GM12878 (cell line): ENCODE results near the gene CRYBB1. TPM values are rescaled to one million over a fixed set of nuclear protein-coding genes. Genes with fewer than 3 reads are reported as not detected.

ENCODE experiments used
- ATAC-seq: fragments of 200-7000 bp; cut with Tn5 transposase; 3 replicates; pipeline ENCODE4 v1.9.1; 2020; ENCODE audit warnings: mild to moderate bottlenecking, moderate library complexity
- BruUV-seq: library from RNA; stranded (reverse); fragments of 400-500 nt; replicated peaks from 2 replicates; lab custom pipeline; 2021; lab: Mats Ljungman, UMichigan
- CTCF ChIA-PET: fragments of 300-600 bp; sonication (Branson Sonifier 250); formaldehyde crosslinking; extraction: SDS; loops from one replicate; lab custom pipeline; 2021; ENCODE audit warnings: inconsistent platforms; lab: Yijun Ruan, JAX
- POLR2A ChIA-PET: fragments of 350-600 bp; formaldehyde crosslinking; extraction: SDS; loops from one replicate; lab custom pipeline; 2021; ENCODE audit warnings: inconsistent platforms; lab: Charles Lee
- RAD21 ChIA-PET: fragments of 300-600 bp; sonication (Branson Sonifier 250); formaldehyde crosslinking; loops from one replicate; lab custom pipeline; 2023; ENCODE audit warnings: antibody characterized with exemption; ENCODE audit not compliant: unreplicated experiment; lab: Charles Lee
- SMC1A ChIA-PET: fragments of 300-600 bp; sonication (Branson Sonifier 250); formaldehyde crosslinking; loops from one replicate; lab custom pipeline; 2023; ENCODE audit not compliant: unreplicated experiment, uncharacterized antibody; lab: Charles Lee
- DNase-seq: peaks from one replicate; pipeline ENCODE4 v3.0.0-alpha.2; 2011; ENCODE audit warnings: low read depth, low spot score
- FAIRE-seq: peaks from 3 replicates; lab custom pipeline; 2011; peaks lifted over from hg19 to GRCh38; lab: Jason Lieb, UNC
- H2AFZ ChIP-seq: 2 replicates; pipeline ENCODE4 v1.6.0; 2011; ENCODE audit warnings: low read depth, low read length, control low read depth; ENCODE audit not compliant: control insufficient read depth
- H3K27ac ChIP-seq: 2 replicates; pipeline ENCODE4 v1.5.1; 2011; ENCODE audit warnings: control low read depth; ENCODE audit not compliant: control insufficient read depth, insufficient read depth
- H3K27me3 ChIP-seq, 2 experiments: replicated peaks in 1 of 2; 2 replicates each; pipeline versions ENCODE4 v1.6.0 to v1.6.1; 2011; ENCODE audit warnings: low read length in 1 of 2; ENCODE audit not compliant: control insufficient read depth in 2 of 2, insufficient read depth in 2 of 2
- H3K36me3 ChIP-seq, 2 experiments: 2 replicates each; pipeline ENCODE4 v1.5.1; 2011; ENCODE audit warnings: low read length in 1 of 2; ENCODE audit not compliant: control insufficient read depth in 2 of 2, insufficient read depth in 2 of 2
- H3K4me1 ChIP-seq: 2 replicates; pipeline ENCODE4 v1.6.1; 2011; ENCODE audit warnings: mild to moderate bottlenecking, low read length, moderate library complexity, mixed read lengths; ENCODE audit not compliant: control insufficient read depth, insufficient read depth
- H3K4me2 ChIP-seq: 2 replicates; pipeline ENCODE4 v1.6.0; 2011; ENCODE audit warnings: control low read depth; ENCODE audit not compliant: control insufficient read depth, insufficient read depth
- H3K4me3 ChIP-seq: fragments of 200-600 bp; sonication (generic); 2 replicates; pipeline ENCODE4 v1.5.1; 2016
- H3K79me2 ChIP-seq: 2 replicates; pipeline ENCODE4 v1.6.0; 2011; ENCODE audit warnings: low read length; ENCODE audit not compliant: control insufficient read depth, insufficient read depth
- H3K9ac ChIP-seq: 2 replicates; pipeline ENCODE4 v1.8.0; 2011; ENCODE audit warnings: low read length, control low read depth, mixed read lengths; ENCODE audit not compliant: control insufficient read depth, insufficient read depth
- H3K9me3 ChIP-seq: replicated peaks from 3 replicates; pipeline ENCODE4 v1.5.1; 2011; ENCODE audit warnings: mild to moderate bottlenecking, low read length; ENCODE audit not compliant: control insufficient read depth, insufficient read depth
- H4K20me1 ChIP-seq: 2 replicates; pipeline ENCODE4 v1.6.0; 2011; ENCODE audit not compliant: control insufficient read depth, insufficient read depth
- BCLAF1 ChIP-seq: fragments of 450-650 bp; IDR thresholded peaks from 2 replicates; pipeline ENCODE4 v1.6.1; 2017; ENCODE audit warnings: antibody characterized with exemption, mild to moderate bottlenecking, moderate library complexity
- BRCA1 ChIP-seq: IDR thresholded peaks from 2 replicates; pipeline ENCODE4 v1.6.1; 2011; ENCODE audit warnings: low read depth, low read length, improper control_type of control experiment
- E4F1 ChIP-seq: fragments of 450-650 bp; IDR thresholded peaks from 2 replicates; pipeline ENCODE4 v1.6.1; 2018; ENCODE audit warnings: borderline replicate concordance, mild to moderate bottlenecking; ENCODE audit not compliant: partially characterized antibody
- MTA2 ChIP-seq: fragments of 450-650 bp; IDR thresholded peaks from 2 replicates; pipeline ENCODE4 v1.6.1; 2016; ENCODE audit warnings: low read depth, mild to moderate bottlenecking, moderate library complexity
- MXI1 ChIP-seq: fragments of 150-350 bp; IDR thresholded peaks from 2 replicates; pipeline ENCODE4 v1.6.1; 2011; ENCODE audit warnings: low read depth, mild to moderate bottlenecking, inconsistent platforms, low read length, improper control_type of control experiment
- NBN ChIP-seq: fragments of 450-650 bp; IDR thresholded peaks from 2 replicates; pipeline ENCODE4 v1.6.1; 2016
- NFYA ChIP-seq: IDR thresholded peaks from 2 replicates; pipeline ENCODE4 v1.6.1; 2011; ENCODE audit warnings: low read depth, mild to moderate bottlenecking, low read length, improper control_type of control experiment, borderline replicate concordance
- RELB ChIP-seq: fragments of 450-650 bp; IDR thresholded peaks from 2 replicates; pipeline ENCODE4 v1.6.1; 2017; ENCODE audit warnings: low read depth, mild to moderate bottlenecking, moderate library complexity
- SMAD5 ChIP-seq: IDR thresholded peaks from 2 replicates; pipeline ENCODE4 v1.6.1; 2016; ENCODE audit warnings: antibody characterized with exemption, low read depth
- SMARCA5 ChIP-seq: fragments of 450-650 bp; IDR thresholded peaks from 2 replicates; pipeline ENCODE4 v1.6.1; 2017; ENCODE audit warnings: mild to moderate bottlenecking
- SMC3 ChIP-seq: IDR thresholded peaks from 2 replicates; pipeline ENCODE4 v1.6.1; 2011; ENCODE audit warnings: low read length, improper control_type of control experiment, borderline replicate concordance
- ZNF207 ChIP-seq: fragments of 450-650 bp; IDR thresholded peaks from 2 replicates; pipeline ENCODE4 v1.6.1; 2014; ENCODE audit warnings: antibody characterized with exemption, mild to moderate bottlenecking, borderline replicate concordance
- WGBS: methylation state at CpG from one replicate; pipeline ENCODE4 v1.1.6; 2016; ENCODE audit warnings: low lambda C conversion rate; ENCODE audit not compliant: insufficient replicate concordance, insufficient coverage; ENCODE audit errors: missing lambda C conversion rate; 5-methylcytosine and 5-hydroxymethylcytosine counted together
- in situ Hi-C: fragments of 300-500 bp; cut with MboI; formaldehyde crosslinking; loops from 9 replicates; pipeline ENCODE4 v1.14.3; 2018; ENCODE audit warnings: mixed read lengths
- intact Hi-C: fragments of 100-400 bp; cut with micrococcal nuclease; formaldehyde crosslinking; loops from one replicate; pipeline ENCODE4 v1.14.2; 2022; ENCODE audit not compliant: unreplicated experiment
- polyA plus RNA-seq, 11 experiments: library from polyadenylated mRNA; depleted of rRNA in 4 of 11; unstranded in 6 of 11; stranded (reverse) in 5 of 11; fragments of >200 nt; fragmentation: Nextera tagmentation in 4 of 11; fragmentation: Illumina TruSeq in 1 of 11; extraction: Ambion mirVana in 4 of 11; extraction: Trizol in 1 of 11; gene quantifications; 1 replicate in 1 of 11; 2 replicates in 10 of 11; pipeline versions ENCODE4 v1.2.1 to v1.2.3, GENCODE V29; 2011 to 2016; ENCODE audit warnings: inconsistent platforms in 2 of 11, missing spikeins in 2 of 11, low read depth in 1 of 11
- total RNA-seq, 4 experiments: library from RNA; depleted of rRNA in 3 of 4; stranded (reverse); fragments of >200 nt in 3 of 4; fragmentation: Illumina TruSeq in 1 of 4; extraction: Trizol in 1 of 4; gene quantifications; 2 replicates each; pipeline versions ENCODE4 v1.2.1 to v1.2.3, GENCODE V29; 2013 to 2021

CRYBB1 gene
- total and polyA plus RNA-seq, 10 of the 15 experiments (the other 5 are each of a cell fraction or from before 2014, with no cell fraction given), result 0.09 to 0.64 (median 0.23) TPM; not detected in 5

GRCh38 chr22:26558248-26558895 lies 59.5 kb downstream of the CRYBB1 start:
- WGBS, result 78% methylated on average over 3 of the region's 3 CpGs
- ATAC-seq (no peak), DNase-seq (no peak), FAIRE-seq (no peak)
- H3K9ac ChIP-seq, result no peak overlapping the region
- ChIA-PET CTCF (interaction anchor here (1.0 kb wide), 1 partner anchor 11 kb away, joined by 3 read pairs; no protein-coding TSS in a partner anchor), RAD21 (no interaction called here), POLR2A (no interaction called here), SMC1A (no interaction called here)
- no TSS peak for BruUV-seq
- no peak overlapping the region for H2AFZ ChIP-seq
- TF ChIP-seq NBN, result no peak
- TF ChIP-seq SMARCA5, result no peak
- TF ChIP-seq ZNF207, result no peak
- TF ChIP-seq NFYA, result no peak
- TF ChIP-seq E4F1, result no peak
- TF ChIP-seq SMC3, result no peak
- TF ChIP-seq RELB, result no peak
- TF ChIP-seq SMAD5, result no peak
- no peak for TF ChIP-seq MTA2
- TF ChIP-seq BRCA1, result no peak
- TF ChIP-seq BCLAF1, result no peak
- no peak for TF ChIP-seq MXI1
- no peaks in the 10 kb centered on the region for H3K4me1 ChIP-seq
- in situ Hi-C loops (no loop called here), intact Hi-C loops (no loop called here)
- no peak overlapping the region for H3K27ac ChIP-seq
- no peak overlapping the region for H3K4me2 ChIP-seq
- H3K79me2 ChIP-seq, result no peaks in the 10 kb centered on the region; the same call in none of the 2 replicates
- H3K27me3 ChIP-seq, result no peaks in the 10 kb centered on the region
- H3K9me3 ChIP-seq, result no peaks in the 10 kb centered on the region
- H3K36me3 ChIP-seq, result no peaks in the 10 kb centered on the region; a peak in 3 of 4 replicates
- H3K4me3 ChIP-seq, result no peak overlapping the region
- no peaks in the 10 kb centered on the region for H4K20me1 ChIP-seq
